Measurements from ENCODE around the gene ELFN1.

- TF ChIP-seq GATA2 (IDR thresholded peaks at IDR 0.05; ENCODE audit: low read depth, low read length) (no peak), GATA3 (IDR thresholded peaks at IDR 0.05; ENCODE audit: low read depth, low read length) (no peak)
Observed at GRCh38 chr7:1768832-1769231, 98.8 kb downstream of the ELFN1 start.

Data from SH-SY5Y (cell line).